ENCODE data around the gene STH. TPM values are rescaled to one million over a fixed set of nuclear protein-coding genes. Genes with fewer than 3 reads are reported as not detected.

Gene STH
- polyA plus RNA-seq, 1 experiment = not detected

GRCh38 chr17:46027976-46028325, 28.9 kb downstream of the STH start:
- no peak overlapping the region for H3K27ac ChIP-seq (ENCODE audit: low read depth, low read length)
- no peak overlapping the region for H3K4me3 ChIP-seq (ENCODE audit: low read depth, low read length)
- no peak for TF ChIP-seq CTCF (IDR thresholded peaks at IDR 0.05; ENCODE audit: low read depth, low read length)
- no peaks in the 10 kb centered on the region for H3K9me3 ChIP-seq (ENCODE audit: control insufficient read depth, insufficient read depth, low read length)
- POLR2A ChIA-PET = interaction anchor here (0.7 kb wide), 1 partner anchor 154 kb away, joined by 4 read pairs; no protein-coding TSS in a partner anchor
- no peaks in the 10 kb centered on the region for H3K27me3 ChIP-seq (ENCODE audit: control insufficient read depth, insufficient read depth, low read length)
- CTCF ChIA-PET = interaction anchor here (0.6 to 3.2 kb wide), 5 partner anchors 12 to 185 kb away, joined by 3 to 10 read pairs (median 4); partner anchors contain the start of gene KANSL1
- no peak for DNase-seq (ENCODE audit: low read depth, low spot score)

GRCh38 chr17:46028374-46028773, 29.3 kb downstream of the STH start:
- ChIA-PET CTCF (interaction anchor here (0.6 to 3.2 kb wide), 5 partner anchors 11 to 185 kb away, joined by 3 to 10 read pairs (median 4); partner anchors contain the start of gene KANSL1), POLR2A (interaction anchor here (0.7 kb wide), 1 partner anchor 154 kb away, joined by 4 read pairs; no protein-coding TSS in a partner anchor)
- H3K27ac ChIP-seq (ENCODE audit: low read depth, low read length) = no peak overlapping the region
- DNase-seq (ENCODE audit: low read depth, low spot score) = no peak
- no peaks in the 10 kb centered on the region for H3K9me3 ChIP-seq (ENCODE audit: control insufficient read depth, insufficient read depth, low read length)
- H3K27me3 ChIP-seq (ENCODE audit: control insufficient read depth, insufficient read depth, low read length) = no peaks in the 10 kb centered on the region
- no peak overlapping the region for H3K4me3 ChIP-seq (ENCODE audit: low read depth, low read length)
- TF ChIP-seq CTCF (IDR thresholded peaks at IDR 0.05; ENCODE audit: low read depth, low read length) = no peak

- POLR2A ChIA-PET = no interaction called here
Measured at GRCh38 chr17:46028981-46029565, 30.0 kb downstream of the STH start.

GRCh38 chr17:46029627-46030026, 30.6 kb downstream of the STH start:
- no peak for DNase-seq (ENCODE audit: low read depth, low spot score)
- ChIA-PET POLR2A (interaction anchor here (0.6 kb wide), 2 partner anchors 9 to 108 kb away, joined by 3 to 5 read pairs; no protein-coding TSS in a partner anchor), CTCF (interaction anchor here (1.4 to 3.2 kb wide), 2 partner anchors 15 to 183 kb away, joined by 4 to 10 read pairs; no protein-coding TSS in a partner anchor)
- H3K27me3 ChIP-seq (ENCODE audit: control insufficient read depth, insufficient read depth, low read length) = no peaks in the 10 kb centered on the region
- no peak overlapping the region for H3K27ac ChIP-seq (ENCODE audit: low read depth, low read length)
- H3K4me3 ChIP-seq (ENCODE audit: low read depth, low read length) = no peak overlapping the region
- no peak for TF ChIP-seq CTCF (IDR thresholded peaks at IDR 0.05; ENCODE audit: low read depth, low read length)
- H3K9me3 ChIP-seq (ENCODE audit: control insufficient read depth, insufficient read depth, low read length) = no peaks in the 10 kb centered on the region

More at GRCh38 chr17:46028981-46029565, 30.0 kb downstream of the STH start:
- H3K27me3 ChIP-seq (ENCODE audit: control insufficient read depth, insufficient read depth, low read length) = no peaks in the 10 kb centered on the region
- no peaks in the 10 kb centered on the region for H3K9me3 ChIP-seq (ENCODE audit: control insufficient read depth, insufficient read depth, low read length)
- DNase-seq (ENCODE audit: low read depth, low spot score) = no peak
- no peak overlapping the region for H3K27ac ChIP-seq (ENCODE audit: low read depth, low read length)
- TF ChIP-seq CTCF (IDR thresholded peaks at IDR 0.05; ENCODE audit: low read depth, low read length) = no peak
- CTCF ChIA-PET = interaction anchor here (1.4 to 3.2 kb wide), 2 partner anchors 15 to 184 kb away, joined by 4 to 10 read pairs; no protein-coding TSS in a partner anchor
- H3K4me3 ChIP-seq (ENCODE audit: low read depth, low read length) = no peak overlapping the region

GRCh38 chr17:46030752-46031151, 31.7 kb downstream of the STH start:
- no peak for DNase-seq (ENCODE audit: low read depth, low spot score)
- Histone ChIP-seq H3K27ac (ENCODE audit: low read depth, low read length) (no peak overlapping the region), H3K4me3 (ENCODE audit: low read depth, low read length) (no peak overlapping the region), H3K9me3 (ENCODE audit: control insufficient read depth, insufficient read depth, low read length) (no peaks in the 10 kb centered on the region), H3K27me3 (ENCODE audit: control insufficient read depth, insufficient read depth, low read length) (no peaks in the 10 kb centered on the region)
- POLR2A ChIA-PET = no interaction called here
- CTCF ChIA-PET = no interaction called here
- no peak for TF ChIP-seq CTCF (IDR thresholded peaks at IDR 0.05; ENCODE audit: low read depth, low read length)

All from AG04450 (cell line).